ENCODE data around the gene SAP30BP. TPM values are rescaled to one million over a fixed set of nuclear protein-coding genes. Genes with fewer than 3 reads are reported as not detected.

SAP30BP gene
- total RNA-seq, 2 donors from 2014 or later: 96.5 to 113 TPM

- Mint-ChIP-seq H3K4me1 (peaks cover 18% of the 10 kb centered on the region), H3K9me3 (no peaks in the 10 kb centered on the region), H3K36me3 (ENCODE audit: low read depth) (peaks cover 50% of the 10 kb centered on the region), H3K4me3 (no peak overlapping the region), H3K27me3 (ENCODE audit: insufficient read depth) (no peaks in the 10 kb centered on the region), H3K27ac (no peak overlapping the region)
- peak; percentile 36 for DNase-seq
- Histone ChIP-seq H3K4me1 (ENCODE audit: control insufficient read depth, insufficient read depth, low read length) (peaks cover 11% of the 10 kb centered on the region), H3K36me3 (ENCODE audit: control insufficient read depth, insufficient read depth, low read length) (peaks cover 61% of the 10 kb centered on the region), H3K9ac (ENCODE audit: extremely low read depth, low read length, poor library complexity, severe bottlenecking) (no peak overlapping the region), H3K9me3 (ENCODE audit: control insufficient read depth, low read length) (no peaks in the 10 kb centered on the region), H3K4me3 (ENCODE audit: low read length) (no peak overlapping the region), H3K27me3 (ENCODE audit: control insufficient read depth, insufficient read depth, low read length, poor library complexity, severe bottlenecking) (no peaks in the 10 kb centered on the region), H3K27ac (ENCODE audit: low read depth, low read length) (no peak overlapping the region)
- TF ChIP-seq CTCF (conservative IDR thresholded peaks at IDR 0.05): no peak
- 90 to 95% methylated on average over 4 to 6 of the region's 6 CpGs for WGBS, 2 experiments (ENCODE audit: insufficient coverage in 1 of 2, insufficient read length in 1 of 2)
These were observed 17.5 kb upstream of the SAP30BP start for GRCh38 chr17:75649687-75650086.

DNA sequence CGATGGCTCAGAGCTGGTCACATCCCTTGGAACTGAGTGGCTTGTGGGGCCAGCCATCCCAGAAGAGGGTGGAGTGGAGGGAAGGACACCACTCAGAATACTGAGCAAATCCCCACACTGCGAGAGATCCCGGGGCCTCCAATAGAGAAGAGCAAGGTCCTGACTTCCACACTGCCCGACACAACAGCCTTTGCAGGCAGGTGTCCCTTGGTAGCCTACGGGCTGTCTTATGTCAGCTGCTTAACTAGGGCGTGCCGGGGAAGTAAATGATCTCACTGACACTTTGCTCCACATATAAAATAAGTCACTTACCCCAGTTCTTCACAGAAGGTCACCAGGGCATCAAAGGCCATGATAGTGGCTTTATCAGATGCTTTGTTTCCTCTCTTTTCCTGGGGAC is 16.3 kb upstream of the SAP30BP start:
- Mint-ChIP-seq H3K4me1 (peaks cover 8% of the 10 kb centered on the region), H3K4me3 (no peak overlapping the region), H3K27me3 (ENCODE audit: insufficient read depth) (no peaks in the 10 kb centered on the region), H3K9me3 (no peaks in the 10 kb centered on the region), H3K27ac (no peak overlapping the region), H3K36me3 (ENCODE audit: low read depth) (peaks cover 49% of the 10 kb centered on the region)
- H3K9me3 ChIP-seq (ENCODE audit: control insufficient read depth, low read length): no peaks in the 10 kb centered on the region
- H3K36me3 ChIP-seq (ENCODE audit: control insufficient read depth, insufficient read depth, low read length): peaks cover 53% of the 10 kb centered on the region
- DNase-seq: peak; percentile 18
- no peaks in the 10 kb centered on the region for H3K27me3 ChIP-seq (ENCODE audit: control insufficient read depth, insufficient read depth, low read length, poor library complexity, severe bottlenecking)
- no peak overlapping the region for H3K9ac ChIP-seq (ENCODE audit: extremely low read depth, low read length, poor library complexity, severe bottlenecking)
- WGBS, 2 experiments (ENCODE audit: insufficient coverage in 1 of 2, insufficient read length in 1 of 2): 90 to 95% methylated on average over 7 of the region's 7 CpGs
- H3K27ac ChIP-seq (ENCODE audit: low read depth, low read length): no peak overlapping the region
- no peak for TF ChIP-seq CTCF (conservative IDR thresholded peaks at IDR 0.05)
- peaks cover 9% of the 10 kb centered on the region for H3K4me1 ChIP-seq (ENCODE audit: control insufficient read depth, insufficient read depth, low read length)
- H3K4me3 ChIP-seq (ENCODE audit: low read length): no peak overlapping the region

DNA sequence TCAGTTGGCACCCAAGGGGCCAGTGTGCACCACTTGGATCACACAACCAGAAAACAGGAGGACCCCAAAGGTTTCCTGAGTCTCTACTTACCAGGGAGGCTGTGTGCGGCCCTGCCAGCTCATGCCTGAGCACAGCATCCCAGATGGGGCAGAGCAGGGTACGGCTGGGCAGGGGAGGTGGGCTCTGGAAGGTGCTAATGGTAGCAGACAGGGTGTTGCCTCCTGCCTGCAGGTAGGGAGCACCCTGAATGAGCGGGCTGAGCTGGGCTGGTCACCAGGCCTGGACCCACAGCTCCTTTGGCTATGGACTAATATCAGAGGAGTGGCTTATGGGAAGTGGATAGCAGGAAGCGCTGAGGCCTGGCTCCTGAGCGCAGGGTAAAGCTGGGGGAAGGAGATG is 14.8 kb upstream of the SAP30BP start:
- H3K4me1 Mint-ChIP-seq: no peaks in the 10 kb centered on the region
- H3K27me3 ChIP-seq (ENCODE audit: control insufficient read depth, insufficient read depth, low read length, poor library complexity, severe bottlenecking): no peaks in the 10 kb centered on the region
- H3K9me3 Mint-ChIP-seq: no peaks in the 10 kb centered on the region
- WGBS, 2 experiments (ENCODE audit: insufficient coverage in 1 of 2, insufficient read length in 1 of 2): 89 to 91% methylated on average over 1 to 5 of the region's 5 CpGs
- TF ChIP-seq CTCF (conservative IDR thresholded peaks at IDR 0.05): no peak
- H3K9me3 ChIP-seq (ENCODE audit: control insufficient read depth, low read length): no peaks in the 10 kb centered on the region
- no peak overlapping the region for H3K27ac Mint-ChIP-seq
- H3K4me1 ChIP-seq (ENCODE audit: control insufficient read depth, insufficient read depth, low read length): no peaks in the 10 kb centered on the region
- no peak for DNase-seq
- H3K36me3 ChIP-seq (ENCODE audit: control insufficient read depth, insufficient read depth, low read length): peaks cover 58% of the 10 kb centered on the region
- no peak overlapping the region for H3K9ac ChIP-seq (ENCODE audit: extremely low read depth, low read length, poor library complexity, severe bottlenecking)
- H3K27ac ChIP-seq (ENCODE audit: low read depth, low read length): no peak overlapping the region
- peaks cover 60% of the 10 kb centered on the region for H3K36me3 Mint-ChIP-seq (ENCODE audit: low read depth)
- H3K27me3 Mint-ChIP-seq (ENCODE audit: insufficient read depth): no peaks in the 10 kb centered on the region
- no peak overlapping the region for H3K4me3 ChIP-seq (ENCODE audit: low read length)
- no peak overlapping the region for H3K4me3 Mint-ChIP-seq
